K562 (cell line): ENCODE data around the gene CCDC102B. TPM values are rescaled to one million over a fixed set of nuclear protein-coding genes. Genes with fewer than 3 reads are reported as not detected.

Experiments used
- ATAC-seq: fragments of 200-7000 bp; cut with Tn5 transposase; 3 replicates; pipeline ENCODE4 v1.9.1; 2020; ENCODE audit warnings: moderate library complexity
- BruUV-seq: library from RNA; stranded (reverse); fragments of 400-500 nt; replicated peaks from 2 replicates; lab custom pipeline; 2021; lab: Mats Ljungman, UMichigan
- CTCF ChIA-PET: fragments of 300-600 bp; formaldehyde crosslinking; extraction: SDS; loops from one replicate; lab custom pipeline; 2021; ENCODE audit warnings: low intra/inter-chr PET ratio; lab: Yijun Ruan, JAX
- POLR2A ChIA-PET: fragments of 300-600, 350-650 bp; sonication (Branson Sonifier 250); formaldehyde crosslinking; extraction: SDS; loops from one replicate; lab custom pipeline; 2021; ENCODE audit warnings: antibody characterized with exemption, inconsistent platforms; lab: Yijun Ruan, JAX
- DNase-seq, 4 experiments: peaks; one replicate each; pipeline versions ENCODE4 v3.0.0 to v3.0.0-alpha.2; 2011 to 2018; ENCODE audit warnings: low spot score in 3 of 4, mixed read lengths in 3 of 4; ENCODE audit errors: extremely low read depth in 1 of 4
- FAIRE-seq: peaks from 2 replicates; lab custom pipeline; 2011; peaks lifted over from hg19 to GRCh38; lab: Jason Lieb, UNC
- H2AFZ ChIP-seq: 2 replicates; pipeline ENCODE4 v1.6.0; 2011; ENCODE audit warnings: low read depth, low read length, control low read depth, inconsistent platforms
- H3K27ac ChIP-seq: fragments of 200-600 bp; 3 replicates; pipeline ENCODE4 v1.8.0; 2011; ENCODE audit warnings: low read depth, mild to moderate bottlenecking, control low read depth, inconsistent platforms, low read length, moderate library complexity, mixed read lengths; ENCODE audit errors: extremely low read depth
- H3K27me3 ChIP-seq, 2 experiments: fragments of 300-600 bp in 1 of 2; 2 replicates in 1 of 2; 3 replicates in 1 of 2; pipeline versions ENCODE4 v1.6.0 to v1.8.0; 2011; ENCODE audit warnings: inconsistent platforms in 2 of 2, low read length in 2 of 2, mild to moderate bottlenecking in 1 of 2, mixed read lengths in 1 of 2, moderate library complexity in 1 of 2; ENCODE audit not compliant: control insufficient read depth in 2 of 2, insufficient read depth in 2 of 2
- H3K36me3 ChIP-seq: fragments of 300-600 bp; 3 replicates; pipeline ENCODE4 v1.8.0; 2011; ENCODE audit warnings: mild to moderate bottlenecking, low read length, inconsistent platforms; ENCODE audit not compliant: control insufficient read depth, insufficient read depth
- H3K4me1 ChIP-seq, 2 experiments: fragments of 200-600 bp in 1 of 2; replicated peaks in 1 of 2; 2 replicates in 1 of 2; 3 replicates in 1 of 2; pipeline versions ENCODE4 v1.5.1 to v1.8.0; 2011; ENCODE audit warnings: inconsistent platforms in 2 of 2, low read length in 2 of 2, mild to moderate bottlenecking in 1 of 2, mixed read lengths in 1 of 2, moderate library complexity in 1 of 2; ENCODE audit not compliant: control insufficient read depth in 2 of 2, insufficient read depth in 2 of 2
- H3K4me2 ChIP-seq: 2 replicates; pipeline ENCODE4 v1.6.1; 2011; ENCODE audit warnings: low read length, control low read depth, inconsistent platforms, mixed read lengths; ENCODE audit not compliant: insufficient read depth
- H3K4me3 ChIP-seq: fragments of 200-600 bp; sonication (generic), shearing (Covaris generic); 2 replicates; pipeline ENCODE4 v1.5.1; 2016; ENCODE audit warnings: control low read depth, inconsistent platforms
- H3K79me2 ChIP-seq: fragments of 200-600 bp; 3 replicates; pipeline ENCODE4 v1.8.0; 2011; ENCODE audit warnings: low read length, inconsistent platforms; ENCODE audit not compliant: control insufficient read depth, insufficient read depth
- H3K9ac ChIP-seq, 2 experiments: 2 replicates each; pipeline versions ENCODE4 v1.6.0 to v1.6.1; 2011; ENCODE audit warnings: low read depth in 2 of 2, low read length in 2 of 2, control low read depth in 1 of 2, inconsistent platforms in 1 of 2, mild to moderate bottlenecking in 1 of 2, mixed read lengths in 1 of 2; ENCODE audit not compliant: insufficient read depth in 1 of 2
- H3K9me1 ChIP-seq: one replicate; pipeline ENCODE4 v1.6.0; 2011; ENCODE audit warnings: inconsistent platforms, mild to moderate bottlenecking, low read length, moderate library complexity; ENCODE audit not compliant: control insufficient read depth, insufficient read depth
- H3K9me3 ChIP-seq: replicated peaks from 2 replicates; pipeline ENCODE4 v1.5.1; 2011; ENCODE audit warnings: low read depth, low read length, inconsistent platforms; ENCODE audit not compliant: control insufficient read depth, insufficient read depth
- H4K20me1 ChIP-seq: replicated peaks from 2 replicates; pipeline ENCODE4 v1.6.1; 2011; ENCODE audit warnings: low read length, inconsistent platforms, mixed read lengths; ENCODE audit not compliant: control insufficient read depth, insufficient read depth
- ARID1B ChIP-seq: fragments of 450-650 bp; IDR thresholded peaks from 2 replicates; pipeline ENCODE4 v1.6.1; 2016; ENCODE audit warnings: antibody characterized with exemption, mild to moderate bottlenecking, inconsistent platforms
- E4F1 ChIP-seq: fragments of 250-450 bp; sonication (Bioruptor Pico); IDR thresholded peaks from 2 replicates; pipeline ENCODE4 v1.5.0; 2021; ENCODE audit warnings: mild to moderate bottlenecking, borderline replicate concordance
- EZH2 ChIP-seq: IDR thresholded peaks from 2 replicates; pipeline ENCODE4 v1.6.1; 2012; ENCODE audit warnings: low read depth, mild to moderate bottlenecking, inconsistent platforms, low read length, borderline replicate concordance
- HES1 ChIP-seq: fragments of 450-650 bp; IDR thresholded peaks from 2 replicates; pipeline ENCODE4 v1.6.1; 2016; ENCODE audit warnings: low read depth, mild to moderate bottlenecking, moderate library complexity
- NR1H2 ChIP-seq: sonication (generic); formaldehyde crosslinking; IDR thresholded peaks from 2 replicates; pipeline ENCODE4 v1.4.0; 2020; ENCODE audit warnings: mild to moderate bottlenecking, missing genetic modification reagents
- SAFB2 ChIP-seq: fragments of 200-400 bp; formaldehyde crosslinking; IDR thresholded peaks from 2 replicates; pipeline ENCODE4 v1.6.1; 2018; ENCODE audit warnings: borderline replicate concordance, low read length, low read depth, moderate library complexity; ENCODE audit not compliant: severe bottlenecking
- ZKSCAN1 ChIP-seq: fragments of 150-350 bp; IDR thresholded peaks from 2 replicates; pipeline ENCODE4 v1.6.1; 2016; ENCODE audit warnings: low read depth, low read length
- ZMIZ1 ChIP-seq, 2 experiments: fragments of 150-350 bp in 1 of 2; IDR thresholded peaks; 2 replicates each; pipeline ENCODE4 v1.6.1; 2012 to 2016; ENCODE audit warnings: low read depth in 2 of 2, low read length in 2 of 2, mild to moderate bottlenecking in 1 of 2, moderate library complexity in 1 of 2
- ZNF23 ChIP-seq: fragments of 250-450 bp; sonication (Bioruptor Pico); IDR thresholded peaks from 2 replicates; pipeline ENCODE4 v1.4.0; 2020; ENCODE audit warnings: mild to moderate bottlenecking
- ZNF263 ChIP-seq: sonication (generic); formaldehyde crosslinking; IDR thresholded peaks from 2 replicates; pipeline ENCODE4 v1.8.0; 2022; ENCODE audit warnings: mild to moderate bottlenecking, missing genetic modification reagents, borderline replicate concordance
- ZNF583 ChIP-seq: fragments of 250-450 bp; sonication (Bioruptor Pico); IDR thresholded peaks from 2 replicates; pipeline ENCODE4 v1.4.0; 2020
- WGBS: fragments of 100-300 bp; shearing (Covaris generic); methylation state at CpG from one replicate; pipeline ENCODE4 v1.1.6; 2016; ENCODE audit warnings: low coverage, mixed read lengths; ENCODE audit not compliant: insufficient coverage; ENCODE audit errors: missing lambda C conversion rate; 5-methylcytosine and 5-hydroxymethylcytosine counted together
- in situ Hi-C: fragments of 300-500 bp; cut with MboI; formaldehyde crosslinking; loops from 4 replicates; pipeline ENCODE4 v1.15.0; 2018; ENCODE audit warnings: inconsistent platforms, mixed read lengths
- intact Hi-C: fragments of 100-400 bp; cut with micrococcal nuclease; formaldehyde crosslinking; loops from 2 replicates; pipeline ENCODE4 v1.14.2; 2022
- polyA plus RNA-seq, 8 experiments: library from polyadenylated mRNA; depleted of rRNA in 4 of 8; stranded (reverse) in 5 of 8; unstranded in 3 of 8; fragments of >200 nt; fragmentation: Nextera tagmentation in 2 of 8; fragmentation: Illumina TruSeq in 1 of 8; extraction: Ambion mirVana in 2 of 8; extraction: Trizol in 1 of 8; gene quantifications; 2 replicates each; pipeline versions ENCODE4 v1.2.1 to v1.2.3, GENCODE V29; 2011 to 2014; ENCODE audit warnings: inconsistent platforms in 1 of 8, missing spikeins in 1 of 8
- total RNA-seq, 7 experiments: library from RNA; depleted of rRNA in 6 of 7; stranded (reverse); fragments of >200 nt in 6 of 7; fragmentation: Illumina TruSeq in 2 of 7; extraction: Trizol in 2 of 7; gene quantifications; 2 replicates each; pipeline versions ENCODE4 v1.2.1 to v1.2.3, GENCODE V29; 2011 to 2021; ENCODE audit warnings: low replicate concordance in 1 of 7

Gene CCDC102B
- total and polyA plus RNA-seq, 9 of the 15 experiments (the other 6 are each of a cell fraction or from before 2014, with no cell fraction given), result 0.18 to 1.5 (median 0.73) TPM

DNA sequence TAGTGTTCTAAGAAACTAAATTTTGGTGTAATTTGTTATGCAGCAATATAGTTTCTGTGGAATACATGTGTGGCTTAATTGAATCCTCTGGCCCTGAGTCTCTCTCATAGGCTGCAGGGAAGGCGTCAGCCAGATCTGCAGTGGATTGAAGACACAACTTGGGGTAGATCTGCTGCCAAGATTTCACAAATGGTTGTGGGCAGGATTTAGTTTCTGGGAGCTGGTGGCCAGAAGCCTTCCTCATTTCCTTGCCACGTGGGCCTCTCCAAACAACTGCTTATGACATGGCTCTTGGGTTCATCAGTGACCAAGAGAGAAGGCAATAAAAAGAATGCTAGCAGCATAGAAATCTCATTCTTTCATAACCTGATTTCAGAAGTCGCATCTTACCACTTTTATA, 28.2 kb downstream of the CCDC102B start:
- no peak overlapping the region for H3K27ac ChIP-seq
- no peaks in the 10 kb centered on the region for H3K9me1 ChIP-seq
- CTCF ChIA-PET, result no interaction called here
- no peaks in the 10 kb centered on the region for H3K9me3 ChIP-seq
- POLR2A ChIA-PET, result no interaction called here
- intact Hi-C loops, result no loop called here
- H4K20me1 ChIP-seq, result no peaks in the 10 kb centered on the region
- no peak overlapping the region for H3K9ac ChIP-seq
- H2AFZ ChIP-seq, result no peak overlapping the region
- FAIRE-seq (no peak), DNase-seq (no peak), ATAC-seq (no peak)
- in situ Hi-C loops, result no loop called here
- H3K4me1 ChIP-seq, result no peaks in the 10 kb centered on the region
- no peaks in the 10 kb centered on the region for H3K36me3 ChIP-seq
- no peak overlapping the region for H3K4me3 ChIP-seq
- BruUV-seq, result no TSS peak
- no peaks in the 10 kb centered on the region for H3K79me2 ChIP-seq
- no peak overlapping the region for H3K4me2 ChIP-seq
- WGBS, result 6% methylated on average over 2 of the region's 3 CpGs
- H3K27me3 ChIP-seq, result no peaks in the 10 kb centered on the region
- TF ChIP-seq ZNF583 (CRISPR knock-in tag) (no peak), ZMIZ1 (IDR thresholded peaks at IDR 0.05; ENCODE audit: low read depth in 2 of 2, low read length in 2 of 2) (no peak), ZNF23 (CRISPR knock-in tag) (no peak), E4F1 (CRISPR knock-in tag) (no peak), ZKSCAN1 (no peak), NR1H2 (no peak), SAFB2 (no peak), ARID1B (no peak), ZNF263 (no peak), EZH2 (no peak), HES1 (no peak)
